Measurements from ENCODE around the gene DDX60. TPM values are rescaled to one million over a fixed set of nuclear protein-coding genes. Genes with fewer than 3 reads are reported as not detected.

DDX60 gene
- total RNA-seq, 2 experiments from 2014 or later, result 26.8 to 28.2 TPM

GRCh38 chr4:168279556-168279955, 39.0 kb downstream of the DDX60 start:
- H3K4me1 Mint-ChIP-seq (ENCODE audit: low read depth), result no peaks in the 10 kb centered on the region
- CTCF ChIA-PET, result no interaction called here
- no peaks in the 10 kb centered on the region for H3K27me3 Mint-ChIP-seq (ENCODE audit: low read depth)
- intact Hi-C loops (cut with micrococcal nuclease), result no loop called here
- no peaks in the 10 kb centered on the region for H3K9me3 Mint-ChIP-seq
- DNase-seq, result no peak
- no peak overlapping the region for H3K27ac Mint-ChIP-seq
- H3K36me3 Mint-ChIP-seq (ENCODE audit: low read depth), result peaks cover 40% of the 10 kb centered on the region
- no peak overlapping the region for H3K4me3 Mint-ChIP-seq

- CTCF ChIA-PET, result no interaction called here
- Mint-ChIP-seq H3K27me3 (ENCODE audit: low read depth) (no peaks in the 10 kb centered on the region), H3K9me3 (no peaks in the 10 kb centered on the region), H3K36me3 (ENCODE audit: low read depth) (peaks cover 41% of the 10 kb centered on the region), H3K4me3 (no peak overlapping the region), H3K27ac (no peak overlapping the region), H3K4me1 (ENCODE audit: low read depth) (peaks cover 2% of the 10 kb centered on the region)
- intact Hi-C loops (cut with micrococcal nuclease), result no loop called here
- DNase-seq, result no peak
These were observed 42.7 kb downstream of the DDX60 start for GRCh38 chr4:168275836-168276235.

- intact Hi-C loops (cut with micrococcal nuclease), result no loop called here
- Mint-ChIP-seq H3K27ac (no peak overlapping the region), H3K36me3 (ENCODE audit: low read depth) (peaks cover 41% of the 10 kb centered on the region), H3K9me3 (no peaks in the 10 kb centered on the region), H3K27me3 (ENCODE audit: low read depth) (no peaks in the 10 kb centered on the region), H3K4me3 (no peak overlapping the region), H3K4me1 (ENCODE audit: low read depth) (peaks cover 2% of the 10 kb centered on the region)
- CTCF ChIA-PET, result interaction anchor here (0.7 kb wide), 1 partner anchor 22 kb away, joined by 3 read pairs; no protein-coding TSS in a partner anchor
- no peak for DNase-seq
These were observed 43.7 kb downstream of the DDX60 start for GRCh38 chr4:168274871-168275270.

GRCh38 chr4:168273838-168274237, 44.7 kb downstream of the DDX60 start:
- no peak overlapping the region for H3K27ac Mint-ChIP-seq
- DNase-seq, result no peak
- H3K36me3 Mint-ChIP-seq (ENCODE audit: low read depth), result peaks cover 43% of the 10 kb centered on the region
- CTCF ChIA-PET, result no interaction called here
- H3K4me1 Mint-ChIP-seq (ENCODE audit: low read depth), result peaks cover 2% of the 10 kb centered on the region
- no peaks in the 10 kb centered on the region for H3K27me3 Mint-ChIP-seq (ENCODE audit: low read depth)
- intact Hi-C loops (cut with micrococcal nuclease), result no loop called here
- no peaks in the 10 kb centered on the region for H3K9me3 Mint-ChIP-seq
- H3K4me3 Mint-ChIP-seq, result no peak overlapping the region

- Mint-ChIP-seq H3K4me3 (no peak overlapping the region), H3K4me1 (ENCODE audit: low read depth) (peaks cover 2% of the 10 kb centered on the region), H3K27ac (no peak overlapping the region), H3K9me3 (no peaks in the 10 kb centered on the region), H3K36me3 (ENCODE audit: low read depth) (peaks cover 37% of the 10 kb centered on the region), H3K27me3 (ENCODE audit: low read depth) (no peaks in the 10 kb centered on the region)
- CTCF ChIA-PET, result no interaction called here
- DNase-seq, result no peak
- intact Hi-C loops (cut with micrococcal nuclease), result no loop called here
These were observed 46.1 kb downstream of the DDX60 start for GRCh38 chr4:168272488-168272887.

- no peak for DNase-seq
- Mint-ChIP-seq H3K36me3 (ENCODE audit: low read depth) (peaks cover 33% of the 10 kb centered on the region), H3K27ac (no peak overlapping the region), H3K9me3 (no peaks in the 10 kb centered on the region), H3K4me3 (no peak overlapping the region), H3K4me1 (ENCODE audit: low read depth) (peaks cover 2% of the 10 kb centered on the region), H3K27me3 (ENCODE audit: low read depth) (no peaks in the 10 kb centered on the region)
- intact Hi-C loops (cut with micrococcal nuclease), result no loop called here
- CTCF ChIA-PET, result no interaction called here
These were observed 48.7 kb downstream of the DDX60 start for GRCh38 chr4:168269896-168270295.

- Mint-ChIP-seq H3K27me3 (ENCODE audit: low read depth) (no peaks in the 10 kb centered on the region), H3K36me3 (ENCODE audit: low read depth) (peaks cover 33% of the 10 kb centered on the region), H3K9me3 (no peaks in the 10 kb centered on the region), H3K27ac (no peak overlapping the region), H3K4me1 (ENCODE audit: low read depth) (no peaks in the 10 kb centered on the region), H3K4me3 (no peak overlapping the region)
- DNase-seq, result no peak
- intact Hi-C loops (cut with micrococcal nuclease), result no loop called here
- CTCF ChIA-PET, result no interaction called here
These were observed 53.2 kb downstream of the DDX60 start for GRCh38 chr4:168265327-168265726.

GRCh38 chr4:168264903-168265302, 53.6 kb downstream of the DDX60 start:
- CTCF ChIA-PET, result no interaction called here
- Mint-ChIP-seq H3K4me3 (no peak overlapping the region), H3K27ac (no peak overlapping the region), H3K4me1 (ENCODE audit: low read depth) (no peaks in the 10 kb centered on the region), H3K27me3 (ENCODE audit: low read depth) (no peaks in the 10 kb centered on the region), H3K9me3 (no peaks in the 10 kb centered on the region), H3K36me3 (ENCODE audit: low read depth) (peaks cover 29% of the 10 kb centered on the region)
- intact Hi-C loops (cut with micrococcal nuclease), result no loop called here
- no peak for DNase-seq

- intact Hi-C loops (cut with micrococcal nuclease), result no loop called here
These were observed 55.5 kb downstream of the DDX60 start for GRCh38 chr4:168263039-168263438.

GRCh38 chr4:168259096-168259495, 59.5 kb downstream of the DDX60 start:
- no peaks in the 10 kb centered on the region for H3K27me3 Mint-ChIP-seq (ENCODE audit: low read depth)
- DNase-seq, result no peak
- H3K4me3 Mint-ChIP-seq, result no peak overlapping the region
- peaks cover 23% of the 10 kb centered on the region for H3K36me3 Mint-ChIP-seq (ENCODE audit: low read depth)
- no peaks in the 10 kb centered on the region for H3K9me3 Mint-ChIP-seq
- intact Hi-C loops (cut with micrococcal nuclease), result no loop called here
- no peak overlapping the region for H3K27ac Mint-ChIP-seq
- CTCF ChIA-PET, result interaction anchor here (0.6 kb wide), 1 partner anchor 13 kb away, joined by 3 read pairs; no protein-coding TSS in a partner anchor
- H3K4me1 Mint-ChIP-seq (ENCODE audit: low read depth), result no peaks in the 10 kb centered on the region

More at GRCh38 chr4:168263039-168263438, 55.5 kb downstream of the DDX60 start:
- no peaks in the 10 kb centered on the region for H3K9me3 Mint-ChIP-seq
- no peaks in the 10 kb centered on the region for H3K27me3 Mint-ChIP-seq (ENCODE audit: low read depth)
- CTCF ChIA-PET, result no interaction called here
- H3K4me1 Mint-ChIP-seq (ENCODE audit: low read depth), result no peaks in the 10 kb centered on the region
- no peak overlapping the region for H3K27ac Mint-ChIP-seq
- no peak overlapping the region for H3K4me3 Mint-ChIP-seq
- no peak for DNase-seq
- H3K36me3 Mint-ChIP-seq (ENCODE audit: low read depth), result peaks cover 19% of the 10 kb centered on the region

- no peaks in the 10 kb centered on the region for H3K4me1 Mint-ChIP-seq (ENCODE audit: low read depth)
- CTCF ChIA-PET, result no interaction called here
- peaks cover 32% of the 10 kb centered on the region for H3K36me3 Mint-ChIP-seq (ENCODE audit: low read depth)
- H3K4me3 Mint-ChIP-seq, result no peak overlapping the region
- no peaks in the 10 kb centered on the region for H3K9me3 Mint-ChIP-seq
- intact Hi-C loops (cut with micrococcal nuclease), result no loop called here
- H3K27ac Mint-ChIP-seq, result no peak overlapping the region
- DNase-seq, result no peak
- H3K27me3 Mint-ChIP-seq (ENCODE audit: low read depth), result no peaks in the 10 kb centered on the region
These were observed 60.8 kb downstream of the DDX60 start for GRCh38 chr4:168257768-168258167.

GRCh38 chr4:168248176-168248710, 70.3 kb downstream of the DDX60 start:
- peaks cover 5% of the 10 kb centered on the region for H3K9me3 Mint-ChIP-seq
- peaks cover 59% of the 10 kb centered on the region for H3K36me3 Mint-ChIP-seq (ENCODE audit: low read depth)
- intact Hi-C loops (cut with micrococcal nuclease), result no loop called here
- H3K4me1 Mint-ChIP-seq (ENCODE audit: low read depth), result no peaks in the 10 kb centered on the region
- no peak overlapping the region for H3K4me3 Mint-ChIP-seq
- CTCF ChIA-PET, result no interaction called here
- no peak overlapping the region for H3K27ac Mint-ChIP-seq
- DNase-seq, result no peak
- H3K27me3 Mint-ChIP-seq (ENCODE audit: low read depth), result no peaks in the 10 kb centered on the region

GRCh38 chr4:168247603-168248002, 70.9 kb downstream of the DDX60 start:
- H3K27me3 Mint-ChIP-seq (ENCODE audit: low read depth), result no peaks in the 10 kb centered on the region
- no peak for DNase-seq
- H3K9me3 Mint-ChIP-seq, result peaks cover 11% of the 10 kb centered on the region
- no peak overlapping the region for H3K27ac Mint-ChIP-seq
- no peak overlapping the region for H3K4me3 Mint-ChIP-seq
- H3K36me3 Mint-ChIP-seq (ENCODE audit: low read depth), result peaks cover 60% of the 10 kb centered on the region
- no peaks in the 10 kb centered on the region for H3K4me1 Mint-ChIP-seq (ENCODE audit: low read depth)
- CTCF ChIA-PET, result no interaction called here
- intact Hi-C loops (cut with micrococcal nuclease), result no loop called here

Data from activated naive CD4-positive, alpha-beta T cell treated with anti-CD3 and anti-CD28 coated beads for 36 hours (primary cell).